ENCODE measurements around the gene TMEM158.

DNA sequence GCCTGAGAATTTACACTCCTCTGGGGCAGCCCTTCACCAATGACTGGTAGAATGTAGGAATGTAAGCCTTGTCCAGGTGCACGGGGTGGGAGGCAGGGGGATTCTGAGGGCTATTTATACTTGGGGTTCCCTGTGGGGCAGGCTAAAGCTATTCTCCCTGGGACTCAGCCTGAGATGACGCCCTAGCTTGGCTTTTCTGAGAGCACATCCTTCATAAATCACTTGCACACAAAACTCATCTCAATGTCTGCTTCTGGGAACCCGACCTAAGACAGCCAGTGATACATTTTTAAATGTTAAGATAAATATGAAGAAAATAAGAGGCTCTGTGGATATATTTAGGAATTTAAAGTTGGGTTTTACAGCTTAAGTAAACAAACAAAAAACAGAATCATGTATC lies 16.6 kb downstream of the TMEM158 start:
- TF ChIP-seq ELF4 (IDR thresholded peaks at IDR 0.05) (no peak), TARDBP (IDR thresholded peaks at IDR 0.05) (no peak), FOXA1 (IDR thresholded peaks at IDR 0.05) (no peak), FOXK2 (IDR thresholded peaks at IDR 0.05) (no peak), HDGF (IDR thresholded peaks at IDR 0.05; ENCODE audit: borderline replicate concordance) (no peak), NFRKB (IDR thresholded peaks at IDR 0.05) (no peak), SP1 (IDR thresholded peaks at IDR 0.05) (no peak)

Data from HEK293T (cell line).